Measurements from ENCODE around the gene C22orf15. TPM values are rescaled to one million over a fixed set of nuclear protein-coding genes. Genes with fewer than 3 reads are reported as not detected.

Gene C22orf15
- total and polyA plus RNA-seq, 3 experiments from 2014 or later, result 0.75 to 0.93 (median 0.81) TPM

DNA sequence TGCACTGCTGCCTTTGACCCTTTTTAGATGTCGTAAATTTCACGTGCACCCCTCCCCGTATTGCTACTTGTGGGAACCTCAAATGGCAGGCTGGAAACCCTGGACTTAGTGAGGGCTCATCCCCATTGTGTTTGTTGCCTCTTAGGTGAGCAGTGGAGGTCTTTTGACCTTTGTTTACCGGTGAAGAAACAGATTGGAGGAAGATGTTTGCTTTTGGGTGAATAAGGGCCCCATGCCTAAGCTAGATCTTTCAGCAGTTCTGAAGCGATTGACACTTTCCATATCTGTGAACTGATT lies 24.8 kb downstream of the C22orf15 start:
- Histone ChIP-seq H3K27me3 (ENCODE audit: insufficient read depth, low read length, poor library complexity, severe bottlenecking) (no peaks in the 10 kb centered on the region), H3K27ac (ENCODE audit: low read depth, low read length) (peak overlapping the region; percentile 87), H3K4me3 (ENCODE audit: low read length) (peak overlapping the region; percentile 72), H3K4me1 (ENCODE audit: insufficient read depth, low read length) (peaks cover 30% of the 10 kb centered on the region), H3K36me3 (ENCODE audit: insufficient read depth, low read length) (peaks cover 10% of the 10 kb centered on the region), H3K9me3 (ENCODE audit: low read length) (no peaks in the 10 kb centered on the region)
- no peaks in the 10 kb centered on the region for H3K27me3 Mint-ChIP-seq
- POLR2A ChIA-PET, result interaction anchor here (0.5 to 1.2 kb wide), 5 partner anchors 15 to 768 kb away, joined by 3 to 4 read pairs (median 3); partner anchors contain the start of genes MIF and MMP11
- peak overlapping the region; percentile 84 to 95 (median 93) for H3K27ac Mint-ChIP-seq
- no peak for DNase-seq
- peaks cover 35 to 56% (median 36%) of the 10 kb centered on the region in 3 donors for H3K4me1 Mint-ChIP-seq
- CTCF ChIA-PET, result no interaction called here
- peak overlapping the region; percentile 88 to 92 (median 91) for H3K4me3 Mint-ChIP-seq
- H3K36me3 Mint-ChIP-seq, result peaks cover 0 to 23% (median 4%) of the 10 kb centered on the region in 3 donors
- H3K9me3 Mint-ChIP-seq, result no peaks in the 10 kb centered on the region

DNA sequence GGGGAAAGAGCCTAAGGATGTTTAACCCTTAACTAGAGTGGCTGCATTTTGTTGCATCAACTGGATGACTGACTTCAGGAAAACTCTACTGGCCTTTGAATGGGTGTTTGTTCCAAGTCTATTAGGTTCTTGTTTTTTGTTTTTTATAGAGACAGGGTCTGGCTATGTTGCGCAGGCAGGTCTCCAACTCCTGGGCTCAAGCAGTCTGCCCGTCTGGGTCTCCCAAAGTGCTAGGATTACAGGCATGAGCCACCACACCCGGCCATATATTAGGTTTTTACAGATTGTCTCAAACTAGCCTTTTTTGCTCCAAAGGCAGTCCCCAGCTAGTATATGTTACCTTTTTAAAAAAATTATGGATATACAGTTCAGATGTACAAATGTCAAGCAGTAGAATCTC lies 25.1 kb downstream of the C22orf15 start:
- ChIA-PET CTCF (no interaction called here), POLR2A (interaction anchor here (0.5 to 1.2 kb wide), 2 partner anchors 71 to 767 kb away, joined by 3 to 4 read pairs; no protein-coding TSS in a partner anchor)
- Mint-ChIP-seq H3K27ac (peak overlapping the region; percentile 84 to 95 (median 93)), H3K4me1 (peaks cover 38 to 60% (median 38%) of the 10 kb centered on the region in 3 donors), H3K27me3 (no peaks in the 10 kb centered on the region), H3K36me3 (peaks cover 0 to 26% (median 5%) of the 10 kb centered on the region in 3 donors), H3K9me3 (no peaks in the 10 kb centered on the region), H3K4me3 (peak overlapping the region; percentile 88 to 92 (median 91))
- peak overlapping the region; percentile 72 for H3K4me3 ChIP-seq (ENCODE audit: low read length)
- no peaks in the 10 kb centered on the region for H3K27me3 ChIP-seq (ENCODE audit: insufficient read depth, low read length, poor library complexity, severe bottlenecking)
- H3K9me3 ChIP-seq (ENCODE audit: low read length), result no peaks in the 10 kb centered on the region
- no peak for DNase-seq
- peak overlapping the region; percentile 87 for H3K27ac ChIP-seq (ENCODE audit: low read depth, low read length)
- H3K36me3 ChIP-seq (ENCODE audit: insufficient read depth, low read length), result peaks cover 10% of the 10 kb centered on the region
- H3K4me1 ChIP-seq (ENCODE audit: insufficient read depth, low read length), result peaks cover 30% of the 10 kb centered on the region

DNA sequence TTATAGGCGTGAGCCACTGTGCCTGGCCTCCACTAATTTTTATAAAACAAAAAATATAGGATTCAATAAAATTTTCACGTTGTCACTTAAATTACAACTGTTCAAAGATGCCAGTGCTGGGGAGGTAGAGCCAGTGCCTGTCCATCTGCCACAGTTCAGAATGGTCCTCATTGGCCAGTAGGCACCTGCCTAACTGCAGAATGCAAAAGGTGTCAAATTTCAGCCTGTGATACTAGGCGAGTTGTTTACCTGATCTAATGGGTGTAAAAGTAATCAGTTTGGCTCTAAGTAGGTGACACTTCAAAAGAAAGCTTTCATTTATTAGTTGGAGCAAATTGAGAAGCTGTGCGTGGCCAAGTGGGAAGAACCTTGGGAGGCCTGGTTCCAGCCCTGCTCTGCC lies 26.3 kb downstream of the C22orf15 start:
- no peak overlapping the region for H3K27ac ChIP-seq (ENCODE audit: low read depth, low read length)
- DNase-seq, result no peak
- CTCF ChIA-PET, result interaction anchor here (1.0 kb wide), 1 partner anchor 13 kb away, joined by 3 read pairs; no protein-coding TSS in a partner anchor
- Mint-ChIP-seq H3K27me3 (no peaks in the 10 kb centered on the region), H3K36me3 (peaks cover 0 to 35% (median 7%) of the 10 kb centered on the region in 3 donors), H3K9me3 (no peaks in the 10 kb centered on the region), H3K4me3 (peak overlapping the region in 5 of 7 donors; percentile 44 to 71 (median 49)), H3K27ac (peak overlapping the region in 2 of 8 donors; percentile 24 to 69), H3K4me1 (peaks cover 40 to 62% (median 41%) of the 10 kb centered on the region in 3 donors)
- no peak overlapping the region for H3K4me3 ChIP-seq (ENCODE audit: low read length)
- POLR2A ChIA-PET, result no interaction called here
- no peaks in the 10 kb centered on the region for H3K27me3 ChIP-seq (ENCODE audit: insufficient read depth, low read length, poor library complexity, severe bottlenecking)
- H3K4me1 ChIP-seq (ENCODE audit: insufficient read depth, low read length), result peaks cover 30% of the 10 kb centered on the region
- H3K9me3 ChIP-seq (ENCODE audit: low read length), result no peaks in the 10 kb centered on the region
- H3K36me3 ChIP-seq (ENCODE audit: insufficient read depth, low read length), result peaks cover 17% of the 10 kb centered on the region

DNA sequence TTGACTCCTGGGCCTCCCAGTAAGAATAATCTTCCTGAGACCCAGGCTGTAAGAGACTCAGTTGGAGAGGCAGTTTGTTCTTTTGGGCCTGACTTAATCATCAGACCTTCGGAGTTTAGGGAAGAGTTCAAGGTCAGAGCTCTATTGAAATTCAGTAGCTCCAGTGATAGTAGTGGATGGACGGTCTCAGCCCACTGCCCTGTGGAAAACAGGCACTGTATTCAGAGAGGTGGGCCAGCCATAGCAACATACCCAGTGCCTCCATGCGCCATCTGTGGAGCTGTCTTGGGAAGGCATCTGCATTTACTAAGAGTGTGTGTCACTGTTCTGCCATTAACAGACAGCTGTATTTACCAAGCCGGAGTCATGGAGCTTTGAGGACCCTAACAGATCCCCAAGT lies 26.8 kb downstream of the C22orf15 start:
- ChIA-PET POLR2A (no interaction called here), CTCF (interaction anchor here (1.0 kb wide), 1 partner anchor 13 kb away, joined by 3 read pairs; no protein-coding TSS in a partner anchor)
- H3K27me3 ChIP-seq (ENCODE audit: insufficient read depth, low read length, poor library complexity, severe bottlenecking), result no peaks in the 10 kb centered on the region
- peaks cover 30% of the 10 kb centered on the region for H3K4me1 ChIP-seq (ENCODE audit: insufficient read depth, low read length)
- H3K9me3 ChIP-seq (ENCODE audit: low read length), result no peaks in the 10 kb centered on the region
- no peak overlapping the region for H3K4me3 ChIP-seq (ENCODE audit: low read length)
- no peak overlapping the region for H3K27ac ChIP-seq (ENCODE audit: low read depth, low read length)
- Mint-ChIP-seq H3K27ac (peak overlapping the region in 5 of 8 donors; percentile 4 to 69 (median 31)), H3K27me3 (no peaks in the 10 kb centered on the region), H3K9me3 (no peaks in the 10 kb centered on the region), H3K36me3 (peaks cover 0 to 39% (median 7%) of the 10 kb centered on the region in 3 donors), H3K4me3 (peak overlapping the region in 4 of 7 donors; percentile 28 to 71 (median 40)), H3K4me1 (peaks cover 37 to 58% (median 41%) of the 10 kb centered on the region in 3 donors)
- DNase-seq, result no peak
- H3K36me3 ChIP-seq (ENCODE audit: insufficient read depth, low read length), result peaks cover 23% of the 10 kb centered on the region

DNA sequence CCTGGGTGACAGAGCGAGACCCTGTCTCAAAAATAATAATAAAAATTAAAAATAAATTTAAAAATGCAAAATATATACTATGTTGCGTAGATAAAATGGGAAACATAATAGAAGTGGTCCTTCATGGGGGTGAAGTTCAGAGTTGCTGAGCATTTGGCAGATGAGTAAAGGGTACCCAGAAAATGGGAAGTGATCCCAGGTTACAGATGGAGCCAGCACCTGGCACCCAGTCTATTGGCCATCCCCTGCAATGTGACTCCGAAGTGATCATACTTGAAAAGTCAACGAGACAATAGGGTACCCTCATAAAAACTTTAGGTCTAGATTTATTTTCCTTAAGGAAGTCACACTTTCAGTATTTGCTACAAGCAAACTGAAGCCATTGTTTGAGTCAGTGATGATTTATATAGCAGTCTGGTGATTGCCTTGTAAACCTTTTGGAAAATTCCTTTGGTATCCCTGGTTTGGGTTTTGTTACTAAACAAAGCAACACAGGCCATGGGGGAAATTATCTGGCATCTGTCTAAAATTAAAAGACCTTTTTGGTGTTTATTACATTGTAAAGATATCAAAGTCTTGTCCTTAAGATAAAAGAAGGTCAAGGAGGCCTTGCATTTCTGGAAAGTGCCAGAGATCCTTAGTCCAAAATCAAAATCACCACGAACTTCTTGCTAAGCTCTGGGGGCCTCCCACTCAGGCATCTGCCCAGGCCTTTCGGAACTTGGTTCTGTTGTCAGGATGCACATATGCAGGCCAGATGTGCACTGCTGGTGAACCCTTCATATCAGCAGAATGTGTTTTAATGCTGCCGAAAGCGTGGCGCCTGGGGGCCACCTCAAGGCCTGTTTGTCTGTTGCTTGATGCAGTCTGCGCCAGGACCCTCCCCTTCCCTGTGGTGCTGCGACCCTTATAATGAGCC lies 28.3 kb downstream of the C22orf15 start:
- Mint-ChIP-seq H3K4me3 (no peak overlapping the region), H3K4me1 (peaks cover 37 to 53% (median 40%) of the 10 kb centered on the region in 3 donors)
- peaks cover 29% of the 10 kb centered on the region for H3K36me3 ChIP-seq (ENCODE audit: insufficient read depth, low read length)

DNA sequence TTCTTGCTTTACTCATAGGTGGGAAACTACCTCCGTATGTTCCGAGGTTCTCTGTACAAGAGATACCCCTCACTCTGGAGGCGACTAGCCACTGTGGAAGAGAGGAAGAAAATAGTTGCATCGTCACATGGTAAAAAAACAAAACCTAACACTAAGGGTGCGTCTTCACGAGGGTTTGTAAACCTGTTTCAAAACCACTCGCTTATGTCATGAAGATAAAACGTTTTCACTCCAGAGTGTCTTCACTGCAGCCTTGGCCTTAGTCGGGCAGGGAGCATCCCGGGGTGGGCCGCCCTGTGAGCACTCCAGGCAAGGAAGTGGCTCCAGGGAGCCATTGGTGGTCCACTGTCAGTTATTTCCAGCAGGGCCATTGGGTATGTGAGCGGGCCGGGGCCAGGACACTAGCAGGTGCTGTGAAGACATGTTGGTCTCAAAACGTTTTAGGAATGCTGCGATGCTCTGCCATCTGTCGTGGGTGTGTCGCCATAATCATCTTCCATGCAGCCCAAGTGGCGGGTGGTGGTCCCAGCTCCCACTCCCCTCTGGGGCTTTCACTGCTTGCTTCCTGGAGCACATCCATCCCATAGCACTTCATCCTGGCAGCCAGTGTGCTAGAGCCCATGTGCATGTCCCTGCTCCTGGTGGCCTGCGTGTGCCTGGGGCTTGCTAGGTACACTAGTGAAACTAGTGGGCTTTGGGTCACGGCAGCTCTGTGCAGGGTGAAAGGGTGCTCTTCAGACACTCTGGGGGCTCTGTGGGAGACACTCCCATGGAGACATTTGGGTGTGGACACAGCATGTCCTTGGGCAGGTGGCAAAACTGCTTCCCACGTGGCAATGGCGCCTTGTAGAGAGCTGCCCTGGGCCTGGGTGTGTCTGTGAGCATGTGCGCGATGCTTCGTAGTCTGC lies 29.2 kb downstream of the C22orf15 start:
- ChIA-PET CTCF (no interaction called here), POLR2A (no interaction called here)
- H3K27me3 Mint-ChIP-seq, result no peaks in the 10 kb centered on the region
- Histone ChIP-seq H3K36me3 (ENCODE audit: insufficient read depth, low read length) (peaks cover 35% of the 10 kb centered on the region), H3K4me1 (ENCODE audit: insufficient read depth, low read length) (peaks cover 23% of the 10 kb centered on the region), H3K4me3 (ENCODE audit: low read length) (no peak overlapping the region), H3K27ac (ENCODE audit: low read depth, low read length) (no peak overlapping the region), H3K27me3 (ENCODE audit: insufficient read depth, low read length, poor library complexity, severe bottlenecking) (no peaks in the 10 kb centered on the region), H3K9me3 (ENCODE audit: low read length) (no peaks in the 10 kb centered on the region)
- no peak for DNase-seq
- no peaks in the 10 kb centered on the region for H3K9me3 Mint-ChIP-seq
- peak overlapping the region in 1 of 8 donors; percentile 36 for H3K27ac Mint-ChIP-seq
- peak overlapping the region in 1 of 7 donors; percentile 30 for H3K4me3 Mint-ChIP-seq
- peaks cover 0 to 56% (median 14%) of the 10 kb centered on the region in 3 donors for H3K36me3 Mint-ChIP-seq
- peaks cover 30 to 46% (median 34%) of the 10 kb centered on the region in 3 donors for H3K4me1 Mint-ChIP-seq

More for the DNA sequence above, 28.3 kb downstream of the C22orf15 start:
- no peaks in the 10 kb centered on the region for H3K9me3 ChIP-seq (ENCODE audit: low read length)
- ChIA-PET POLR2A (no interaction called here), CTCF (no interaction called here)
- H3K27me3 Mint-ChIP-seq, result no peaks in the 10 kb centered on the region
- no peak overlapping the region for H3K4me3 ChIP-seq (ENCODE audit: low read length)
- peaks cover 0 to 49% (median 9%) of the 10 kb centered on the region in 3 donors for H3K36me3 Mint-ChIP-seq
- peaks cover 29% of the 10 kb centered on the region for H3K4me1 ChIP-seq (ENCODE audit: insufficient read depth, low read length)
- H3K27ac Mint-ChIP-seq, result no peak overlapping the region
- no peaks in the 10 kb centered on the region for H3K27me3 ChIP-seq (ENCODE audit: insufficient read depth, low read length, poor library complexity, severe bottlenecking)
- no peak for DNase-seq
- H3K9me3 Mint-ChIP-seq, result no peaks in the 10 kb centered on the region
- H3K27ac ChIP-seq (ENCODE audit: low read depth, low read length), result no peak overlapping the region

DNA sequence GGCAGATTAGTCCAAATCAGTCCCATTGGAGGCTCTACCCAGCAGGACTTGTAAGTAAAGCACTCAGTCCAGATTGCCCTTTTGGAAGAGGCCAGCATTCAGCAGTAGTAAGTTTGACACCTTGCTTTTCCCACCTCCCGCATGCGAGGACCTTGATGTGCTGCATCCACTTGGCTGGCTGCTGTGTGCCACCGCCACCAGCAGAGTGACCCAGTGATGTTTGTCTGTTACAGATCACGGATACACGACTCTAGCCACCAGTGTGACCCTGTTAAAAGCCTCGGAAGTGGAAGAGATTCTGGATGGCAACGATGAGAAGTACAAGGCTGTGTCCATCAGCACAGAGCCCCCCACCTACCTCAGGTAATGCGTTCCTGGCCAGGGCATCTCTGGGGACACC lies 30.5 kb downstream of the C22orf15 start:
- ChIA-PET POLR2A (no interaction called here), CTCF (no interaction called here)
- Mint-ChIP-seq H3K36me3 (peaks cover 0 to 60% (median 16%) of the 10 kb centered on the region in 3 donors), H3K27me3 (no peaks in the 10 kb centered on the region), H3K4me1 (peaks cover 22 to 35% (median 23%) of the 10 kb centered on the region in 3 donors), H3K4me3 (no peak overlapping the region), H3K27ac (no peak overlapping the region), H3K9me3 (no peaks in the 10 kb centered on the region)
- Histone ChIP-seq H3K9me3 (ENCODE audit: low read length) (no peaks in the 10 kb centered on the region), H3K36me3 (ENCODE audit: insufficient read depth, low read length) (peaks cover 41% of the 10 kb centered on the region), H3K27ac (ENCODE audit: low read depth, low read length) (no peak overlapping the region), H3K4me3 (ENCODE audit: low read length) (no peak overlapping the region), H3K27me3 (ENCODE audit: insufficient read depth, low read length, poor library complexity, severe bottlenecking) (no peaks in the 10 kb centered on the region), H3K4me1 (ENCODE audit: insufficient read depth, low read length) (peaks cover 14% of the 10 kb centered on the region)
- DNase-seq, result no peak

Data from CD8-positive, alpha-beta memory T cell (primary cell).